GM12878 (cell line): ENCODE data around the gene LRRC57. TPM values are rescaled to one million over a fixed set of nuclear protein-coding genes. Genes with fewer than 3 reads are reported as not detected.

Source experiments
- ATAC-seq: fragments of 200-7000 bp; cut with Tn5 transposase; 3 replicates; pipeline ENCODE4 v1.9.1; 2020; ENCODE audit warnings: mild to moderate bottlenecking, moderate library complexity
- BruUV-seq: library from RNA; stranded (reverse); fragments of 400-500 nt; replicated peaks from 2 replicates; lab custom pipeline; 2021; lab: Mats Ljungman, UMichigan
- CTCF ChIA-PET: fragments of 300-600 bp; sonication (Branson Sonifier 250); formaldehyde crosslinking; extraction: SDS; loops from one replicate; lab custom pipeline; 2021; ENCODE audit warnings: inconsistent platforms; lab: Yijun Ruan, JAX
- POLR2A ChIA-PET: fragments of 350-600 bp; formaldehyde crosslinking; extraction: SDS; loops from one replicate; lab custom pipeline; 2021; ENCODE audit warnings: inconsistent platforms; lab: Charles Lee
- RAD21 ChIA-PET: fragments of 300-600 bp; sonication (Branson Sonifier 250); formaldehyde crosslinking; loops from one replicate; lab custom pipeline; 2023; ENCODE audit warnings: antibody characterized with exemption; ENCODE audit not compliant: unreplicated experiment; lab: Charles Lee
- SMC1A ChIA-PET: fragments of 300-600 bp; sonication (Branson Sonifier 250); formaldehyde crosslinking; loops from one replicate; lab custom pipeline; 2023; ENCODE audit not compliant: unreplicated experiment, uncharacterized antibody; lab: Charles Lee
- DNase-seq: peaks from one replicate; pipeline ENCODE4 v3.0.0-alpha.2; 2011; ENCODE audit warnings: low read depth, low spot score
- FAIRE-seq: peaks from 3 replicates; lab custom pipeline; 2011; peaks lifted over from hg19 to GRCh38; lab: Jason Lieb, UNC
- H2AFZ ChIP-seq: 2 replicates; pipeline ENCODE4 v1.6.0; 2011; ENCODE audit warnings: low read depth, low read length, control low read depth; ENCODE audit not compliant: control insufficient read depth
- H3K27ac ChIP-seq: 2 replicates; pipeline ENCODE4 v1.5.1; 2011; ENCODE audit warnings: control low read depth; ENCODE audit not compliant: control insufficient read depth, insufficient read depth
- H3K27me3 ChIP-seq, 2 experiments: replicated peaks in 1 of 2; 2 replicates each; pipeline versions ENCODE4 v1.6.0 to v1.6.1; 2011; ENCODE audit warnings: low read length in 1 of 2; ENCODE audit not compliant: control insufficient read depth in 2 of 2, insufficient read depth in 2 of 2
- H3K36me3 ChIP-seq, 2 experiments: 2 replicates each; pipeline ENCODE4 v1.5.1; 2011; ENCODE audit warnings: low read length in 1 of 2; ENCODE audit not compliant: control insufficient read depth in 2 of 2, insufficient read depth in 2 of 2
- H3K4me1 ChIP-seq: 2 replicates; pipeline ENCODE4 v1.6.1; 2011; ENCODE audit warnings: mild to moderate bottlenecking, low read length, moderate library complexity, mixed read lengths; ENCODE audit not compliant: control insufficient read depth, insufficient read depth
- H3K4me2 ChIP-seq: 2 replicates; pipeline ENCODE4 v1.6.0; 2011; ENCODE audit warnings: control low read depth; ENCODE audit not compliant: control insufficient read depth, insufficient read depth
- H3K4me3 ChIP-seq: fragments of 200-600 bp; sonication (generic); 2 replicates; pipeline ENCODE4 v1.5.1; 2016
- H3K79me2 ChIP-seq: 2 replicates; pipeline ENCODE4 v1.6.0; 2011; ENCODE audit warnings: low read length; ENCODE audit not compliant: control insufficient read depth, insufficient read depth
- H3K9ac ChIP-seq: 2 replicates; pipeline ENCODE4 v1.8.0; 2011; ENCODE audit warnings: low read length, control low read depth, mixed read lengths; ENCODE audit not compliant: control insufficient read depth, insufficient read depth
- H3K9me3 ChIP-seq: replicated peaks from 3 replicates; pipeline ENCODE4 v1.5.1; 2011; ENCODE audit warnings: mild to moderate bottlenecking, low read length; ENCODE audit not compliant: control insufficient read depth, insufficient read depth
- H4K20me1 ChIP-seq: 2 replicates; pipeline ENCODE4 v1.6.0; 2011; ENCODE audit not compliant: control insufficient read depth, insufficient read depth
- GATAD2B ChIP-seq: fragments of 450-650 bp; conservative IDR thresholded peaks from 2 replicates; pipeline ENCODE4 v1.6.1; 2017; ENCODE audit warnings: low read depth, mild to moderate bottlenecking, moderate library complexity
- NFXL1 ChIP-seq: fragments of 450-650 bp; IDR thresholded peaks from 2 replicates; pipeline ENCODE4 v1.6.1; 2017; ENCODE audit warnings: antibody characterized with exemption, mild to moderate bottlenecking, borderline replicate concordance
- POLR2A ChIP-seq: IDR thresholded peaks from 2 replicates; pipeline ENCODE4 v1.6.1; 2011; ENCODE audit warnings: low read depth, mild to moderate bottlenecking, low read length
- RAD51 ChIP-seq: fragments of 450-650 bp; IDR thresholded peaks from 2 replicates; pipeline ENCODE4 v1.6.1; 2016; ENCODE audit warnings: moderate library complexity, mild to moderate bottlenecking, inconsistent platforms
- SMARCA5 ChIP-seq: fragments of 450-650 bp; IDR thresholded peaks from 2 replicates; pipeline ENCODE4 v1.6.1; 2017; ENCODE audit warnings: mild to moderate bottlenecking
- ZNF274 ChIP-seq: IDR thresholded peaks from one replicate; pipeline ENCODE4 v1.8.0; 2011; ENCODE audit not compliant: insufficient read length, insufficient read depth
- WGBS: methylation state at CpG from one replicate; pipeline ENCODE4 v1.1.6; 2016; ENCODE audit warnings: low lambda C conversion rate; ENCODE audit not compliant: insufficient replicate concordance, insufficient coverage; ENCODE audit errors: missing lambda C conversion rate; 5-methylcytosine and 5-hydroxymethylcytosine counted together
- in situ Hi-C: fragments of 300-500 bp; cut with MboI; formaldehyde crosslinking; loops from 9 replicates; pipeline ENCODE4 v1.14.3; 2018; ENCODE audit warnings: mixed read lengths
- intact Hi-C: fragments of 100-400 bp; cut with micrococcal nuclease; formaldehyde crosslinking; loops from one replicate; pipeline ENCODE4 v1.14.2; 2022; ENCODE audit not compliant: unreplicated experiment
- polyA plus RNA-seq, 11 experiments: library from polyadenylated mRNA; depleted of rRNA in 4 of 11; unstranded in 6 of 11; stranded (reverse) in 5 of 11; fragments of >200 nt; fragmentation: Nextera tagmentation in 4 of 11; fragmentation: Illumina TruSeq in 1 of 11; extraction: Ambion mirVana in 4 of 11; extraction: Trizol in 1 of 11; gene quantifications; 1 replicate in 1 of 11; 2 replicates in 10 of 11; pipeline versions ENCODE4 v1.2.1 to v1.2.3, GENCODE V29; 2011 to 2016; ENCODE audit warnings: inconsistent platforms in 2 of 11, missing spikeins in 2 of 11, low read depth in 1 of 11
- total RNA-seq, 4 experiments: library from RNA; depleted of rRNA in 3 of 4; stranded (reverse); fragments of >200 nt in 3 of 4; fragmentation: Illumina TruSeq in 1 of 4; extraction: Trizol in 1 of 4; gene quantifications; 2 replicates each; pipeline versions ENCODE4 v1.2.1 to v1.2.3, GENCODE V29; 2013 to 2021

Gene LRRC57
- total and polyA plus RNA-seq, 10 of the 15 experiments (the other 5 are each of a cell fraction or from before 2014, with no cell fraction given) = 5.2 to 15.7 (median 9.6) TPM

- WGBS = 97% methylated on average over 8 of the region's 8 CpGs
- Histone ChIP-seq H3K4me3 (no peak overlapping the region), H4K20me1 (no peaks in the 10 kb centered on the region), H3K79me2 (peaks cover 6% of the 10 kb centered on the region), H3K27me3 (no peaks in the 10 kb centered on the region), H3K4me1 (peaks cover 4% of the 10 kb centered on the region; the same call in 1 of the 2 replicates), H3K36me3 (peaks cover 0 to under 1% of the 10 kb centered on the region in 2 experiments; a peak in 2 of 4 replicates), H3K9me3 (peaks cover 4% of the 10 kb centered on the region; the same call in 2 of the 3 replicates), H3K4me2 (no peak overlapping the region), H2AFZ (no peak overlapping the region), H3K9ac (no peak overlapping the region), H3K27ac (no peak overlapping the region)
- FAIRE-seq = no peak
- ATAC-seq = no peak
- DNase-seq = no peak
- BruUV-seq = no TSS peak
- ChIA-PET SMC1A (interaction anchor here (0.9 to 7.6 kb wide), 9 partner anchors 10 to 67 kb away, joined by 3 to 53 read pairs (median 6); partner anchors contain the start of genes HAUS2 and LRRC57), CTCF (interaction anchor here (0.8 to 1.4 kb wide), 7 partner anchors 9 to 96 kb away, joined by 3 to 5 read pairs (median 4); no protein-coding TSS in a partner anchor), POLR2A (interaction anchor here (0.6 to 3.4 kb wide), 8 partner anchors 10 to 374 kb away, joined by 3 to 18 read pairs (median 3); partner anchors contain the start of gene VPS39), RAD21 (interaction anchor here (1.0 to 2.9 kb wide), 7 partner anchors 24 to 78 kb away, joined by 5 to 30 read pairs (median 6); no protein-coding TSS in a partner anchor)
- intact Hi-C loops = loop anchor here (5.0 kb wide), 1 partner anchor 45 kb away; no protein-coding TSS in a partner anchor
- in situ Hi-C loops = no loop called here
- TF ChIP-seq ZNF274 (no peak), SMARCA5 (no peak), GATAD2B (no peak), NFXL1 (no peak), POLR2A (no peak), RAD51 (no peak)
These were observed 34.2 kb upstream of the LRRC57 start for GRCh38 chr15:42582569-42583375.
